Myocyte (in vitro differentiated cells): ENCODE results near the gene SAP25. TPM values are rescaled to one million over a fixed set of nuclear protein-coding genes. Genes with fewer than 3 reads are reported as not detected.
"Not testable (repeated sequence)": the region's sequence is repeated elsewhere in the genome, so short reads cannot be mapped to it uniquely, and the experiment has no call there.

Experiments used
- DNase-seq: peaks from one replicate; pipeline ENCODE4 v3.0.0-alpha.2; 2012; ENCODE audit warnings: low read depth
- total RNA-seq: library from RNA; depleted of rRNA; stranded (reverse); fragments of >200 nt; gene quantifications from 2 replicates; pipeline ENCODE4 v1.2.3, GENCODE V29; 2014

Gene SAP25
- total RNA-seq, 1 donor from 2014 or later, result 0.21 TPM

DNA sequence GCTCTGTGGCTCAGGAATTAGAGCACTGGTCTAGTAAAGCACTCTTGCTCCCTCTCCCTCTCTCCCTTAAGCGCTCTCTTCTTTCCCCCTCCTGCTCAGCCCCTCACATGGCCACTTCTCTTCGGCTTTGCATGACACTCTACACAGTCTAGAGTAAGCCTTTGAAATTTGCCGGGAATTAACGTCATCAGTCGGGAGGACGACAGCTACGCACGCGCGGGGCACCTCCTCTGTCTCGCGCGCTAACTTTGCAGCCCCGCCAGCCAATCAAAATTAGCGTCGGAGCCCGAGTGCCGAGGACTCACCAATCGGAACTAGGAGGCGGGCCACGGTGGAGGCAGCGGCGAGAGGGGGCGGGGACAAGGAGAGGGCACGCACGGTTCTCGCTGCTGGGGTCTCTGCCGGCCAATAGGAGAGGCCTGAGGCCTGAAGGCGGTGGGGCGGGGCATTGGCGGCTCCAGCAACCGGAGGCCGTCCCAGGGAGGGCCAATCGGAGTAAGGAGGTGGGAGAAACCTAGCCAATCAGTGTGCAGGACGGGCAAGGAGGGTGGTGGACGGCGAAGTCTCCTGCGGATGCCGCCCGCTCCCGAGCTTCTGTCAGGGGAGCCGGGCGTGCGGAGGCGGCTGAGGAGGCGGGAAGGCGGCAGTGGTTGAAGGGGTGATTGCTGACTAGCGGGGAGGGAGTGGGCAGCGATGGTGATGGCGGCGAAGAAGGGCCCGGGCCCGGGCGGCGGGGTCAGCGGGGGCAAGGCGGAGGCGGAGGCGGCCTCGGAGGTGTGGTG lies 34.9 kb downstream of the SAP25 start, which contains the start of gene AGFG2:
AGFG2 (plus strand) TSS at position 550 of the 782 bp plus-strand sequence; CDS start at position 694, 144 bp downstream.
- peak; percentile 100 for DNase-seq

GRCh38 chr7:100538348-100538653 lies 35.4 kb downstream of the SAP25 start:
- DNase-seq, result no peak

- not testable (repeated sequence) for DNase-seq
Observed at GRCh38 chr7:100536695-100537094, 37.0 kb downstream of the SAP25 start.

DNA sequence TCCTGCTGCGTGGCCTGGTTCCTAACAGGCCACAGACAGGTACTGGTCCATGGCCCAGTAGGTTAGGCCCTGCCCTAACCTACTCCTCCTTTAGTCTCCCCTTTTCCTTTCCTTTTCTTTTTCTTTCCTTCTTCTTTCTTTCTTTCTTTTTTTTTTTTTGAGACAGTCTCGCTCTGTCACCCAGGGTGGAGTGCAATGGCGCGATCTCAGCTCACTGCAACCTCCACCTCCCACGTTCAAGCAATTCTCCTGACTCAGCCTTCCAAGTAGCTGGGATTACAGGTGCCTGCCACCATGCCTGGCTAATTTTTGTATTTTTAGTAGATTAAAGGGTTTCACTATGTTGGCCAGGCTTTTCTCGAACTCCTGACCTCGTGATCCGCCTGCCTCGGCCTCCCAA lies 37.7 kb downstream of the SAP25 start:
- DNase-seq, result not testable (repeated sequence)

DNA sequence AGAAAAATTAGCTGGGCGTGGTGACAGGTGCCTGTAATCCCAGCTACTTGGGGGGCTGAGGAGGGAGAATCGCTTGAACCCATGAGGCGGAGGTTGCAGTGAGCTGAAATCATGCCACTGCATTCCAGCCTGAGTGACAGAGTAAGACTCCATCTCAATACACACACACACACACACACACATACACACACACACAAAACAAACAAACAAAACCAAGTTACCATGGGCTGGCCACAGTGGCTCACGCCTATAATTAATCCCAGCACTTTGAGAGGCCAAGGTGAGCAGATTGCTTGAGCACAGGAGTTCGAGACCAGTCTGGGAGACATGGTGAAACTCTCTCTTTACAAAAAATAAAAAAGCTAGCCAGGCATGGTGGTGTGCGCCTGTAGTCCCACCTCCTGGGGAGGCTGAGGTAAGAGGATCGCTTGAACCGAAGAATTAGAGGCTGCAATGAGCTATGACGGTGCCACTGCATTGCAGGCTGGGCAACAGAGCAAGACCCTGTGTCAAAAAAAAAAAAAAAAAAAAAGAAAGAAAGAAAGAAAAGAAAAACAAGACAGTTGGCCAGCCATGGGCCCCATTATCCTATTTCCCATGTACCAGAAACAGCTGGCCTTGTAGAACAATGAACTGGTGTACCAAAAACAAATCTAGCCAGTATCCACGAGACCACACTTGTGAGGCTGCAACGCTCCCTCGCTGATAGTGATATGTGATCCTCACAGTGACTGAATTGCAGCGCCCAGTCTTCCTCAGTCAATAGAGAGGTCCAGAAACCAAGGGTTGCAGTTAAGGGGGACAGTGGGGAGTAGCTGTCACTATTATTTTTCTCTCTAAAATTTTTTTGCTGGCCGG lies 41.3 kb downstream of the SAP25 start:
- peak; percentile 45 for DNase-seq

GRCh38 chr7:100528108-100528866 lies 45.4 kb downstream of the SAP25 start:
- not testable (repeated sequence) for DNase-seq

DNA sequence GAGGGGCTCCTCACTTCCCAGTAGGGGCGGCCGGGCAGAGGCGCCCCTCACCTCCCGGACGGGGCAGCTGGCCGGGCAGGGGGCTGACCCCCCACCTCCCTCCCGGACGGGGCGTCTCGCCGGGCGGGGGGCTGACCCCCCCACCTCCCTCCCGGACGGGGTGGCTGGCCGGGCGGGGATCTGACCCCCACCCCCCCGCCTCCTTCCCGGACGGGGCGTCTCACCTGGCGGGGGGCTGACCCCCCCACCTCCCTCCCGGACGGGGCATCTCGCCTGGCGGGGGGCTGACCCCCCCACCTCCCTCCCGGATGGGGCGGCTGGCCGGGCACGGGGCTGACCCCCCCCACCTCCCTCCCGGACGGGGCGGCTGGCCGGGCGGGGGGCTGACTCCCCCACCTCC lies 50.5 kb downstream of the SAP25 start:
- DNase-seq, result not testable (repeated sequence)

Other genes with a start within 250 kb of the SAP25 start
- 10.7 and 11.0 TPM in 2 replicates for gene PILRB, start 215.8 kb downstream of the SAP25 start, total RNA-seq
- 0.51 TPM in 1 of 2 replicates, not detected in the other for gene PILRA, start 200.4 kb downstream of the SAP25 start, total RNA-seq
- gene ZCWPW1, start 145.2 kb downstream of the SAP25 start, total RNA-seq, result 4.9 and 8.3 TPM in 2 replicates
- 38.1 and 41.3 TPM in 2 replicates for gene MEPCE, start 144.1 kb downstream of the SAP25 start, total RNA-seq
- 42.2 and 44.3 TPM in 2 replicates for gene PPP1R35, start 137.4 kb downstream of the SAP25 start, total RNA-seq
- gene SPACDR, start 109.6 kb downstream of the SAP25 start, total RNA-seq, result 0.31 and 0.48 TPM in 2 replicates
- 32.9 and 34.6 TPM in 2 replicates for gene TSC22D4, start 94.7 kb downstream of the SAP25 start, total RNA-seq
- gene NYAP1, start 90.0 kb downstream of the SAP25 start, total RNA-seq, result 0.05 TPM in 1 of 2 replicates, not detected in the other
- gene AGFG2, start 34.7 kb downstream of the SAP25 start, total RNA-seq, result 10.5 and 11.7 TPM in 2 replicates
- 63.1 and 99.7 TPM in 2 replicates for gene LRCH4, start 12.2 kb upstream of the SAP25 start, total RNA-seq
- gene FBXO24, start 12.4 kb upstream of the SAP25 start, total RNA-seq, result 0.21 and 1.2 TPM in 2 replicates
- gene PCOLCE, start 28.5 kb upstream of the SAP25 start, total RNA-seq, result 14.1 and 16.6 TPM in 2 replicates
- 8.1 and 10.9 TPM in 2 replicates for gene MOSPD3, start 38.6 kb upstream of the SAP25 start, total RNA-seq
- not detected in 2 replicates for gene TFR2, start 67.7 kb upstream of the SAP25 start, total RNA-seq
- not detected in 2 replicates for gene ACTL6B, start 82.5 kb upstream of the SAP25 start, total RNA-seq
- gene GNB2, start 99.8 kb upstream of the SAP25 start, total RNA-seq, result 96.5 and 115 TPM in 2 replicates
- 25.8 and 30.4 TPM in 2 replicates for gene GIGYF1, start 120.3 kb upstream of the SAP25 start, total RNA-seq
- gene POP7, start 132.2 kb upstream of the SAP25 start, total RNA-seq, result 36.2 and 46.9 TPM in 2 replicates
- gene EPO, start 146.6 kb upstream of the SAP25 start, total RNA-seq, result 0.16 and 0.88 TPM in 2 replicates
- gene ZAN, start 159.7 kb upstream of the SAP25 start, total RNA-seq, result 0.05 TPM in 1 of 2 replicates, not detected in the other